Mesenteric fat pad (tissue), 1 donor: ENCODE results near the gene CACNA1B. TPM values are rescaled to one million over a fixed set of nuclear protein-coding genes. Genes with fewer than 3 reads are reported as not detected.
"Not testable (repeated sequence)": the region's sequence is repeated elsewhere in the genome, so short reads cannot be mapped to it uniquely, and the experiment has no call there.

Experiments
- DNase-seq: peaks from one replicate; pipeline ENCODE4 v3.0.0-alpha.2; 2020; ENCODE audit warnings: low spot score
- total RNA-seq: library from RNA; stranded (reverse); fragmentation: NEBNext Ultra II Directional; extraction: Animal tissue kit (Norgen Biotek cat#: 25700); gene quantifications from one replicate; pipeline ENCODE4 v1.2.1, GENCODE V29; 2021
- donor health status: DM: yes; HTN: yes; CAD: no.

CACNA1B gene
- total RNA-seq, 1 donor from 2014 or later, result not detected

DNA sequence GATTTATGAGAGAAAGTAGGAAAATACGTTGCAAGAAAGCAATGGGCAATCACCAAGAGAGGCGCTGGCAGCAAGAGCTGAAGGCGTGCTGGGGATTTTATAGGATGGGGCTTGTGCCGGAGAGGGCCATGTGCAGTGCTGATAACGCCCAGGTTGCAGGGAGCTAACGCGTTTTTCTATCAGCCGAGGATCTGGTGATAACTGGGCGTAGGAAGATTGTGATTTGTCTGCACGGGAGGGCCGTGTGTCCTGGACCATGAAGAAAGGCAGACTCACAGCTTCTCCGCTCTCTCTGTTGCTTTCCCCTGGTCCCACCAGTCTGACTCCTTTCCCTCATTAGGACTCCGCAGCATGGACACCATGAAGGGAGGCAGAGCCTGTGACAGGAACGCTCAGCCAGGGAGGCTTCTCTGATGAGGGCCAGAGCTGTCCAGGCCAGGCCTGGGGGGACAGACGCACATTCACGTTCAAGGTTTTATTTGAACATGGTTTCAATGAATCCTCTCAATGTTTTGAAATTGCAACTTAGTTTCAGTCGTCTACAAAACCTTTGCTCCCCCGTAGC lies 11.9 kb upstream of the CACNA1B start:
- no peak for DNase-seq

DNA sequence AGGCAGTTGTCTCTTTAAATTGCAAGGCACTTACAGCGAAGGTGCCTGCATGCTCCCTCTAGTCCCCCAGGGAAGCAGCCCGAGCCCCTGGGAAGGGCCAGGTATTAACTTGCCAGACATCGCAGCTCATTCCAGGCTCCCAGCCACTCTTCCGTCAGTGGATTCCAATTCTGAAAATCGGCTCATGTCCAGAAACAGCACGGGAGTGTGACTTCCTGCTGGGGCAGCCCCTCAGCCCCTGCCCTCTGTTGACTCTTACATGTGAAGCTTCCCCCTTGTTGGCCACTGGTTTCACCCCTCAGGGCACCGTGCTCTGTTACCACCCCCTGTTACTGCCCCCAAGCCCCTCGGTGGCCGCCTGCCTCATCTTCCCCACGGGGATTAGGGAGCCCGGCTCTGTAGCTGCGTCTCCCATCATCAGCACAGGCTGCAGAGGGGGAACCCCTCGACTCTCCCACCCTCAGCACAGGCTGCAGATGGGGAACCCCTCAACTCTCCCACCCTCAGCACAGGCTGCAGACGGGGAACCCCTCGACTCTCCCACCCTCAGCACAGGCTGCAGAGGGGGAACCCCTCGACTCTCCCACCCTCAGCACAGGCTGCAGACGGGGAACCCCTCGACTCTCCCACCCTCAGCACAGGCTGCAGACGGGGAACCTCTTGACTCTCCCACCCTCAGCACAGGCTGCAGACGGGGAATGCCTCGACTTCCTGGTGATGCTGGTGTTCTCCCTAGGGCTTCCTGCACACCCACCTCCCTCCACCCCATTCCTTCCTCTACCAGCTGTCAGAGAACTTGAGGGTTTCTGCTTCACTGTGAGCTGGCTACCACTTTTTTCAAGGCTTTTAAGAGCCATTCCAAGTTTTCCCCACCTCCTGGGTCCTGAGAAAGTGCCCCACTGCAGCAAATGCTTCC lies 11.1 kb upstream of the CACNA1B start:
- no peak for DNase-seq

DNA sequence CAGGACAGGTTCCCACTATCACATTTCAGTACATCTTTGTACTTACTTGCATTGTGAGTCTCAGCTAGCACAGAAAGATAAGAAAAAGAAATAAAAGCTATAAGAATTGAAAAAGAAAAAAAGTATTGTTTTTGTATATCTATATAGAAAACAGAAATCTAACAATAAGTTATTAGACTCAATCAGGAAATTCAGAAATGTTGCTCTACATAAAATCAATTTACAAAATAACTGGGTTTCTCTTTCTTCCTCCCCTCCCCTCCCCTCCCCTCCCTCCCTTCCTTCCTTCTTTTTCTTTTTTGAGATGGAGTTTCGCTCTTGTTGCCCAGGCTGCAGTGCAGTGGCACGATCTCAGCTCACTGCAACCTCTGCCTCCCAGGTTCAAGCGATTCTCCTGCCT lies 7.2 kb upstream of the CACNA1B start:
- DNase-seq, result no peak

GRCh38 chr9:137872296-137872695 lies 5.3 kb upstream of the CACNA1B start:
- DNase-seq, result no peak

DNA sequence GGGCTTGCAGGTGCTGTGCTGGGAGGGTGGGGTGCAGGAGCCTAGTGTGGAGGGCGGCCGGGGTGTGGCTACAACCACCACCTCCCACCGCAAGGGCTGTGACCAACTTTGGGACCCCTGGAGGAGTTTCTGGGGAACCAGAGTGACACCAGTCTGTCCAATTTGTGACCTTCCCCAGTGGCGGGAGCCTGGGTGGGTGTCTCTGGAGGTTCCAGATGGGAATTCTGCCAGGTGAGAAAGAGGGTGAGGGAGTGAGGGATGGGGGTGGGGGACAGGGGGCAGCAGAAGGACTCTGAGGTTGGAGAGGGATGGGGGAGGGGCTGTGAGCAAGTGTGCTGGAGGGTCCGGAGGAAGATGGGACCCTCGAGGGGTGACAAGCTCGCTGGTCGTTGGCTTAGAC lies 4.2 kb upstream of the CACNA1B start:
- no peak for DNase-seq

DNA sequence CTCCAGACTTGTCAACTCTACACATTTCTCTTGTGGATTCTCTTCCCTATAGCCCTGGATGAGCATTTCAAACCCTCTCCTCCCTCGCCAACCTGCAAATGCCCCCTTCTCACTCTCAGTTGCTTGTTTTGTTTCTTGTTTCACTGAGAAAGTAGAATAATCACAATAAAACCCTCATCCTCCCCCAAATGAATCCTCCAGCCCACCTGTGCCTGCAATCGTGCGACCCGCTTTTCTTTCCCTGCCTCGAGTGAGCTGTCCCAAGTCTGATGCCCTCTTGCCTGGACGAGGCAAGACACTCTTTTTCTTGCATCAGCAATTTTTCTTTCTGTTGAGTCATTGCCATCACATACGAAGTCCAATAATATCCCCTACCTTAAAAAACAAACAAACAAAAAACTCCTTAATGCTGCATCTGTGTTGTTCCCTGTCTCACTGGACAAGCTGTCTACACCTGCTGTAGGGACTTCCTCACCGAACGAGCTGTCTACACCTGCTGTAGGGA lies 3.7 kb upstream of the CACNA1B start:
- DNase-seq, result no peak

- DNase-seq, result no peak
Measured at GRCh38 chr9:137875354-137875753, 2.2 kb upstream of the CACNA1B start.

DNA sequence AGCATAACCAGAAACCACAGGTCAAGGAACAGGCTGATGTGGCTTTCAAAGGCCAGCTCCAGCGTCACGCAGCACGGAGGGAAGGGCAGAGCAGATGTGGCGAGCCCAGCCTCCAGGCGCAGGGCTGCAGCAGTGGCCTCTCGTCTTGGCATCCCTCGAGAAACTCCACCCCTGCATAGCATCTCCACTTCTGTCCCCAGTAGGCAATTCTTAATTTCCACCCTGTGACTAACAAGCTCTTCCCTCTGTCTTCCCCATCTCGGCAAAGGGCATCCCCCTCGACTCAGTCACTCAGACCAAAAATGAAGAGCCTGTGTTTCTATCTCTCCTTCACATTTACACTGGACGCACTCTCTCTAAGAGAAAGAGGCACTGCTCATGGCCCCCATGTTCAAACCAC lies 1.7 kb upstream of the CACNA1B start:
- DNase-seq, result no peak

- no peak for DNase-seq
Measured at GRCh38 chr9:137876269-137876668, 1.3 kb upstream of the CACNA1B start.

- DNase-seq, result no peak
Measured at GRCh38 chr9:137876781-137877386, 698 bp upstream of the CACNA1B start.

DNA sequence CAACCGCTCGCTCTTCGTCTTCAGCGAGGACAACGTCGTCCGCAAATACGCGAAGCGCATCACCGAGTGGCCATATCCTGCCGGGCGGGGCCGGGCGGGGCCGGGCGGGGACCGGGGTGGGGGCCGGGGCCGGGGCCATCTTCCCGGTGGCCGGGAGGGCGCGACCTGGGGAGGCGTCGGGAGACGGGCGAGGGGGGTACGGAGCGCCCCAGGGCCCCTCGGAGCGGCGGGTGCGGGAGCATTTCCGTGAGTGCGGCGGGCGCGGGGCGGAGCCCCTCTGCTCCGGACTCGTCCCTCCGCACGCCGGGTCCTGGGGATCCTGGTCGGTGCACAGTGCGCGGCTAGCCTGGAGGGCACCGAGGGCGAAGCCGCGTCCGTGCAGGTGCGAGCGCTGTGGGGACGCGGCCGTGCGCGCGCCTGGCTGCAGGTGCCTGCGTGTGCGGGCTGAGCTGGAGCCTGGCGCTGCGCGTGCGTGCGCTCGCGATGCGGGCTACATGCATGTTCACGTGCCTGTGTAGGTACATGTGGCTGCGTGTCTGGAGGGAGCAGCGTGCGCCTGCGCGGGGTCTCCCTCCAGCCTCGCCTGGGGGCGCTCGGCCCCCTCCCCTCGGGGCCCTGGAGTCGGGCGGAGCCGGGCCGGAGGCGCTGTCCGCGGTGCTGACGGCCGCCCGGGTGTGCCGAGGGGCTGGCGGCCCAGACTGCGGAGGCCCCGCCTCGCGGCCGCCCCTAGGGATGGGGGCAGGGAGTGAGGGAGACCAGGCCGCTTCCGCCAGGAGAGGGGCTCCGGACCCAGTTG lies 762 bp downstream of the CACNA1B start:
- DNase-seq, result no peak

DNA sequence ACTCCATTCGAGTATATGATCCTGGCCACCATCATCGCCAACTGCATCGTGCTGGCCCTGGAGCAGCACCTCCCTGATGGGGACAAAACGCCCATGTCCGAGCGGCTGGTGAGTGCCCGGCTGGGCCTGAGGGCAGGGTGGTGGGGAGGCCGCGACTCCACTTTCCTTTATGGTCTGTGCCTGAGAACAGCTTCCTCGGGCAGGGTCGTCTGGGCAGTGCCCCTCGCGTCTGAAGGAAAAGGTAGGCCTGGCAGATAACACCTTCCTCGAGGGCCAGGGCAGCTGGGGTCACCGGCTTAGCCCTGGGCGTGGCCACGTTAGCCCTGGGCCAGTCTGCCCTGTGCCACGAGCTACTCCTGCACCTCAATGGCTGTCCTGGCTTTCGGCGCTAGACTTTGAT lies 1.5 kb downstream of the CACNA1B start:
- DNase-seq, result no peak

DNA sequence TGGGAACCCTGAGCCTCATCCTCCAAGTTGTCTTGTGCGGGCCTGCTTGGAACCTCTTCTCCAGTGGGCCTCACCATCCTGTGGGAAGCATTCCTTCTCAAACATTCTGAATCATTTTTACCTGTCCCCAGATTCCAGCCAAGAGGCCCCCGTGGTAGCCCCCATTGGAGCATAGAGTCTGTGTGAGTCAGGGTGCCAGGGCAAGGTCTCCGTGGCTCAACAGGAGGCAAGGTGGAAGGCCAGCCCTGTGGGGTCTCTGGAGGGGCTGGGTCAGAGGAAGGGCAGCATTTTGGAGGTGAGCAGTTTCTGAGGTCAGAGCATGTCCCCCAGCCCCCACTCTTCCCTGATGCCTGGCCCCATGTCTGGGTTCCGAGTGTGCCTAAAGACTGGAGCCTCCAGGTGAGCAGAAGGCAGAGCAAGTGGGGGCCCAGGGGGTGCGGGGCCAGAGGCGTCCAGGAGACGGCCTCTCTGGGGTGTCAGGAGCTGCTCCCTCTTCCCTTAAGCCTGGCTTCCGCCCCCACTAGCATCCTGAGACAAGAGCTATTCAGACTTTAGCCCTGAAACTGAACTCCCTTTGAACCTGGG lies 2.1 kb downstream of the CACNA1B start:
- DNase-seq, result peak; percentile 64

- peak; percentile 76 for DNase-seq
Measured at GRCh38 chr9:137880160-137880975, 2.8 kb downstream of the CACNA1B start.

- DNase-seq, result no peak
Measured at GRCh38 chr9:137880976-137881530, 3.5 kb downstream of the CACNA1B start.

- DNase-seq, result no peak
Measured at GRCh38 chr9:137881591-137882505, 4.3 kb downstream of the CACNA1B start.

DNA sequence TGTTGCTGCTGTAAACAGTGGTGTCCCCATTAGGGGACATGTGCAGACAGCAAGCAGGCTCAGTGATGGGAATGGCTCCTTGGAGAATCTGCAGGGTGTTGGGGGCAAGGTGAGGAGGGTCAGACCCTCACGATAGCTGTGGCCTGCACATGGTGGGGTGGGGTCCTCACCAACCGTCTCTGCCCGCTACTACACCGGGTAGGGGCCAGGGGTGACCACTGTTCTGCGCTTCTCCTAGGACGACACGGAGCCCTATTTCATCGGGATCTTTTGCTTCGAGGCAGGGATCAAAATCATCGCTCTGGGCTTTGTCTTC lies 4.9 kb downstream of the CACNA1B start:
- no peak for DNase-seq

DNA sequence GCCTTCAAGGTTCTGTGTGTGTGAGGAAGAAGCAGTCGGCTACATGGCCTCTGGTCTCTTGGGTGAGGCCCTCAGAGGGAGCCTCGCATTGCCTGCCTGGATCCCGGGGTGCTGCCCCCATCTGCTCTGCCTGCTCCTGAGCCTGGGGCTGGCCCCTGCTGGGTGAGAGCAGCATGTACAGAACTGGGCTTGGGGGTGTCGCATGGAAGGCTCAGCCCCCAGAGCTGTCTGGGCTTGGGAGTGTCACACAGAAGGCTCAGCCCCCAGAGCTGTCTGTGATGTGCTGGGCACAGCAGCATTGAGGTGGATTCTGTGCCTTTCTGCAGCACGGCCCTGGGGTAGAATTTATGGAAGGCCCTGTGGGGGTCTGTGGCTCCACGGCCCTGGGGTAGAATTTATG lies 6.4 kb downstream of the CACNA1B start:
- DNase-seq, result not testable (repeated sequence)

GRCh38 chr9:137884547-137884946 lies 7.0 kb downstream of the CACNA1B start:
- DNase-seq, result peak; percentile 20
